Peyer's patch (tissue), 4 donors: ENCODE results near the gene HORMAD2.

Experiments
- POLR2A ChIP-seq, 2 donors: fragments of 450-650 bp; IDR thresholded peaks; one replicate each; pipeline ENCODE4 v1.5.1; 2017; ENCODE audit warnings: antibody characterized with exemption in 2 of 2, mild to moderate bottlenecking in 2 of 2, moderate library complexity in 2 of 2
- TF ChIP-seq, protein P1 (sequence below), 6 experiments: fragments of 450-650 bp in 4 of 6; fragments of 200-600 bp in 2 of 6; sonication (generic) in 1 of 6; IDR thresholded peaks; one replicate each; pipeline ENCODE4 v1.5.1; 2017 to 2019; ENCODE audit warnings: antibody characterized with exemption in 6 of 6, mild to moderate bottlenecking in 3 of 6, moderate library complexity in 1 of 6

GRCh38 chr22:30195245-30196140, 115.2 kb downstream of the HORMAD2 start:
- TF ChIP-seq, protein P1, sequence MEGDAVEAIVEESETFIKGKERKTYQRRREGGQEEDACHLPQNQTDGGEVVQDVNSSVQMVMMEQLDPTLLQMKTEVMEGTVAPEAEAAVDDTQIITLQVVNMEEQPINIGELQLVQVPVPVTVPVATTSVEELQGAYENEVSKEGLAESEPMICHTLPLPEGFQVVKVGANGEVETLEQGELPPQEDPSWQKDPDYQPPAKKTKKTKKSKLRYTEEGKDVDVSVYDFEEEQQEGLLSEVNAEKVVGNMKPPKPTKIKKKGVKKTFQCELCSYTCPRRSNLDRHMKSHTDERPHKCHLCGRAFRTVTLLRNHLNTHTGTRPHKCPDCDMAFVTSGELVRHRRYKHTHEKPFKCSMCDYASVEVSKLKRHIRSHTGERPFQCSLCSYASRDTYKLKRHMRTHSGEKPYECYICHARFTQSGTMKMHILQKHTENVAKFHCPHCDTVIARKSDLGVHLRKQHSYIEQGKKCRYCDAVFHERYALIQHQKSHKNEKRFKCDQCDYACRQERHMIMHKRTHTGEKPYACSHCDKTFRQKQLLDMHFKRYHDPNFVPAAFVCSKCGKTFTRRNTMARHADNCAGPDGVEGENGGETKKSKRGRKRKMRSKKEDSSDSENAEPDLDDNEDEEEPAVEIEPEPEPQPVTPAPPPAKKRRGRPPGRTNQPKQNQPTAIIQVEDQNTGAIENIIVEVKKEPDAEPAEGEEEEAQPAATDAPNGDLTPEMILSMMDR (IDR thresholded peaks at IDR 0.05): no peak
- TF ChIP-seq POLR2A (IDR thresholded peaks at IDR 0.05): no peak
